Upper lobe of right lung (tissue), 1 donor: Measurements from ENCODE around the gene TANGO6. TPM values are rescaled to one million over a fixed set of nuclear protein-coding genes. Genes with fewer than 3 reads are reported as not detected.
"Not testable (repeated sequence)": the region's sequence is repeated elsewhere in the genome, so short reads cannot be mapped to it uniquely, and the experiment has no call there.

Experiments
- ATAC-seq: fragments of 200-7000 bp; cut with Tn5 transposase; one replicate; pipeline ENCODE4 v1.9.1; 2020; ENCODE audit warnings: mild to moderate bottlenecking, moderate library complexity
- DNase-seq: peaks from one replicate; pipeline ENCODE4 v3.0.0-alpha.2; 2020
- H3K27ac ChIP-seq: fragments of 200-600 bp; one replicate; pipeline ENCODE4 v1.8.0; 2022
- H3K27me3 ChIP-seq: fragments of 200-600 bp; one replicate; pipeline ENCODE4 v1.8.0; 2022; ENCODE audit warnings: mild to moderate bottlenecking
- H3K36me3 ChIP-seq: fragments of 200-600 bp; one replicate; pipeline ENCODE4 v1.8.0; 2022
- H3K4me1 ChIP-seq: fragments of 200-600 bp; one replicate; pipeline ENCODE4 v1.8.0; 2022
- H3K4me3 ChIP-seq: fragments of 200-600 bp; one replicate; pipeline ENCODE4 v1.8.0; 2022; ENCODE audit warnings: mild to moderate bottlenecking
- H3K9me3 ChIP-seq: fragments of 200-600 bp; one replicate; pipeline ENCODE4 v1.8.0; 2022
- CTCF ChIP-seq: fragments of 200-600 bp; IDR thresholded peaks from one replicate; pipeline ENCODE4 v1.8.0; 2022; ENCODE audit warnings: antibody characterized with exemption
- intact Hi-C: fragments of 100-400 bp; cut with DNase I; formaldehyde crosslinking; loops from one replicate; pipeline ENCODE4 v1.11.0; 2022
- total RNA-seq: library from RNA; stranded (reverse); fragmentation: NEBNext Ultra II Directional; extraction: Animal tissue kit (Norgen Biotek cat#: 25700); gene quantifications from one replicate; pipeline ENCODE4 v1.2.1, GENCODE V29; 2021
- donor health status: DM: no; HTN: yes; CAD: no; lungs with severe emphysema.

Gene TANGO6
- total RNA-seq, 1 donor from 2014 or later = 19.1 TPM

- ATAC-seq (no peak), DNase-seq (no peak)
- H3K27me3 ChIP-seq = no peaks in the 10 kb centered on the region
- H3K4me1 ChIP-seq = no peaks in the 10 kb centered on the region
- no peaks in the 10 kb centered on the region for H3K36me3 ChIP-seq
- H3K4me3 ChIP-seq = no peak overlapping the region
- intact Hi-C loops = no loop called here
- TF ChIP-seq CTCF = no peak
- no peaks in the 10 kb centered on the region for H3K9me3 ChIP-seq
- H3K27ac ChIP-seq = no peak overlapping the region
Observed at GRCh38 chr16:69055008-69055407, 211.7 kb downstream of the TANGO6 start.

GRCh38 chr16:69055980-69056379 lies 212.6 kb downstream of the TANGO6 start:
- Histone ChIP-seq H3K27ac (no peak overlapping the region), H3K4me1 (no peaks in the 10 kb centered on the region), H3K4me3 (no peak overlapping the region), H3K36me3 (no peaks in the 10 kb centered on the region), H3K27me3 (no peaks in the 10 kb centered on the region), H3K9me3 (no peaks in the 10 kb centered on the region)
- DNase-seq = no peak
- intact Hi-C loops = no loop called here
- no peak for TF ChIP-seq CTCF
- no peak for ATAC-seq

- TF ChIP-seq CTCF = no peak
- Histone ChIP-seq H3K27me3 (no peaks in the 10 kb centered on the region), H3K4me3 (no peak overlapping the region), H3K9me3 (no peaks in the 10 kb centered on the region), H3K36me3 (no peaks in the 10 kb centered on the region), H3K4me1 (no peaks in the 10 kb centered on the region), H3K27ac (no peak overlapping the region)
- intact Hi-C loops = no loop called here
- ATAC-seq (no peak), DNase-seq (no peak)
Observed at GRCh38 chr16:69056421-69056820, 213.1 kb downstream of the TANGO6 start.

- ATAC-seq (peak; percentile 70), DNase-seq (no peak)
- H3K4me1 ChIP-seq = no peaks in the 10 kb centered on the region
- H3K27ac ChIP-seq = no peak overlapping the region
- no peaks in the 10 kb centered on the region for H3K36me3 ChIP-seq
- no peak overlapping the region for H3K4me3 ChIP-seq
- intact Hi-C loops = no loop called here
- H3K9me3 ChIP-seq = no peaks in the 10 kb centered on the region
- H3K27me3 ChIP-seq = no peaks in the 10 kb centered on the region
- no peak for TF ChIP-seq CTCF
Observed at GRCh38 chr16:69057400-69058378, 214.4 kb downstream of the TANGO6 start.

- H3K4me3 ChIP-seq, H3K27me3 ChIP-seq, H3K27ac ChIP-seq, ATAC-seq, H3K4me1 ChIP-seq, DNase-seq, H3K9me3 ChIP-seq, intact Hi-C loops, H3K36me3 ChIP-seq: not testable (repeated sequence)
Observed at GRCh38 chr16:69063491-69063890, 220.2 kb downstream of the TANGO6 start.

GRCh38 chr16:69064124-69064763 lies 220.9 kb downstream of the TANGO6 start:
- DNase-seq (no peak), ATAC-seq (no peak)
- Histone ChIP-seq H3K9me3 (no peaks in the 10 kb centered on the region), H3K4me1 (no peaks in the 10 kb centered on the region), H3K27ac (no peak overlapping the region), H3K27me3 (no peaks in the 10 kb centered on the region), H3K36me3 (no peaks in the 10 kb centered on the region), H3K4me3 (no peak overlapping the region)
- TF ChIP-seq CTCF = no peak
- intact Hi-C loops = no loop called here
